ENCODE measurements around the gene ATF6B. TPM values are rescaled to one million over a fixed set of nuclear protein-coding genes. Genes with fewer than 3 reads are reported as not detected.
"Not testable (repeated sequence)": the region's sequence is repeated elsewhere in the genome, so short reads cannot be mapped to it uniquely, and the experiment has no call there.

ATF6B gene
- polyA plus RNA-seq, 3 donors, result 36.8 to 53.4 (median 38.2) TPM

DNA sequence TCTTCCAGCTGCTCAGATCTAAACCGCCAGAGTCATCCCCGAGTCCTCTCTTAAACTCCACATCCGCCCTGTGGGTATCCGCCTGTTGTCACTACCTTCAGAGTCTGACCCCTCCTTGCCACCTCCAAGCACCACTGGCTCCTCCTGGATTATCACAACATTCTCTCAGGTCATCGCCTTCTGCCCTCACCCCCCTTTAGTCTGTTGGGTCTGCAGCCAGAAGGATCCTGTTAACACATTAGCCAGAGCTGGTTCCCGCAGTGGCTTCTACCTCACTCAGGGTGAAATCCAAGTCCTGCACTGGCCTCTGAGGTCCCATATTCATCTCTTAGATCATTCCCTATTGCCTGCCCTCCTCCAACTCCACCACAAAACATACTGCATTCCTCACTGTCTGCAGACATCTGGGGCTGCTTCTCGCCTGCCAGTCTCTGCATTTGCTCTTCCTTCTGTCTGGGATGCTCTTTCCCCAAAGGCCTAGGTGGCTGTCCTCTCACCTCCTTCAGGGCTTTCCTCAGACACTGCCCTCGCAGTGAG lies 53.0 kb downstream of the ATF6B start:
- 83 to 91% (median 84%) methylated on average over 8 of the region's 8 CpGs for WGBS, 3 donors

DNA sequence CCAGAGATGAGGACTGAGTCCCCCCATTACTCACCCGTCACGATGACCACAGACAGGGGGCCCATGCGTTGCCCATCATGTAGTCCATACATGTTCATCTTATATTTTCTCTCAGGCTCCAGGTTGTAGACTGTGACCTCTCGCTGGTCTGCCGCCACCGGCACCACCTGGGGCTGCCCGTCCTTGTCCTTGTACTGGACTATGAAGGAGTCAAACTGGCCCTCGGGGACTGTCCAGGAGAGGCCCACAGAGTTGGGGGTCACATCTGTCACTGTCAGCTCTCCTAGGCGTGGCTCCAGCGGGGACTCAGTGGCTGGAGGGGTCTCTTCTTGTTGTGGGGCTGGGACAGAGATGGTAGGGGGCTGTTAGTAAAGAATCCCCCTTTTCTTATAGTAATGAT lies 54.4 kb downstream of the ATF6B start:
- no peak overlapping the region for H3K27ac ChIP-seq (ENCODE audit: low read depth, low read length)
- WGBS, 3 donors, result 84 to 93% (median 87%) methylated on average over 7 to 10 of the region's 10 CpGs

More for the DNA sequence above, 53.0 kb downstream of the ATF6B start:
- no peak overlapping the region for H3K27ac ChIP-seq (ENCODE audit: low read depth, low read length)

DNA sequence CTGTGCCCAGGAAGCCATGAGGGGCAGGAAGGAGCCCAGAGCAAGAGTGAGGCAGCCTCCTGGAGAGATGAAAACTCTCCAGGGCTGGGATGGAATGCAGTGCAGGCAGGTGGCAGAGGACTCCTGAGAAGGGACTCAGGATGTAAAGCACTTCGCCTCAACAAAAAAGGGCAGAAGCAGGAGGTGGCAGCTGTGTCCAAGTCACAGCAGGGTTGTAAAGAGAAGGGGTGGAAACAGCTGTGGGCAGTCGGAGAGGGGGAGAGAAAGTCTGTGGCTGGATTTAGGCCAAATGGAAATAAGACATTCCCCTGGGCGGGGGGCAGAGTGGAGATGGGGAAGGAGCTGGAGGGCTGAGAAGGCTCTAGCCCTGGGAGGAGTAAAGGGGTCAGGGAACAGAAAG lies 54.9 kb downstream of the ATF6B start:
- no peak overlapping the region for H3K27ac ChIP-seq (ENCODE audit: low read depth, low read length)
- 66 to 78% (median 76%) methylated on average over 3 of the region's 3 CpGs for WGBS, 3 donors

DNA sequence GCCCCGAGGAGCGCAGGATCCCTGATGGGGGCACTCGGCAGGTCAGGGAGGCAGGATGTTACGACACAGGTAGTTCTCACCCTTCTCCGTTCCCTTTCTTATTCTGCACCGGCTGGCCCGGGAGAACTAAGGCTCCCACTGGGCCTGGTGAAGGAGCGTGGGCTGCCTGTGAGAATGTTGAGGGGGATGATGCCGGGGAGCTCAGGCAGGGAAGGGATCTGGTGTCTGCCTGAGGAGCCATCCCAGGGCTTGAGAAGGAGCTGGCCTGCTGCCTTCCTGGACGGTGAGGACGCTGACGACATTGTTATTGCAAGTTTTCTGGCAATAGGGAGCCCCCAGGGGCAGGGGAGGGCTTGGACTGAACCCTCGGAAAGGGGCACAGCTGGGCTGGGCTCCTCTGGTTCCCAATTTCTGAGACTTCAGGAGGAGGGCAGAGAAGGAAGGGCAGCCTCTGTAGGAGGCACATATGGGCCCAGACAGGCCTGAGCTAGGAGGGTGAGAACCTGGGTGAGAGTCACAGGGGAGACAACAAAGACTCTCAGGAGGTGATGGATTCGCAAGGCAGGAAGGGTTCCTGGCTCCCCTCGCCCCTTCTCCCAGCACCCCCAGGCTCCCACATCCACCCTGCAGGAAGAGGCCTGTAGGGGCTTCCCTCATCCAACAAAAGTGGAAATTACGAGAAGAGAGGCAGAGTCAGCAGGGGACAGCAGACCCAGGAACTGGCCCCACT lies 57.1 kb downstream of the ATF6B start:
- no peak overlapping the region for H3K27ac ChIP-seq (ENCODE audit: low read depth, low read length)
- 56 to 62% (median 58%) methylated on average over 16 of the region's 16 CpGs for WGBS, 3 donors

DNA sequence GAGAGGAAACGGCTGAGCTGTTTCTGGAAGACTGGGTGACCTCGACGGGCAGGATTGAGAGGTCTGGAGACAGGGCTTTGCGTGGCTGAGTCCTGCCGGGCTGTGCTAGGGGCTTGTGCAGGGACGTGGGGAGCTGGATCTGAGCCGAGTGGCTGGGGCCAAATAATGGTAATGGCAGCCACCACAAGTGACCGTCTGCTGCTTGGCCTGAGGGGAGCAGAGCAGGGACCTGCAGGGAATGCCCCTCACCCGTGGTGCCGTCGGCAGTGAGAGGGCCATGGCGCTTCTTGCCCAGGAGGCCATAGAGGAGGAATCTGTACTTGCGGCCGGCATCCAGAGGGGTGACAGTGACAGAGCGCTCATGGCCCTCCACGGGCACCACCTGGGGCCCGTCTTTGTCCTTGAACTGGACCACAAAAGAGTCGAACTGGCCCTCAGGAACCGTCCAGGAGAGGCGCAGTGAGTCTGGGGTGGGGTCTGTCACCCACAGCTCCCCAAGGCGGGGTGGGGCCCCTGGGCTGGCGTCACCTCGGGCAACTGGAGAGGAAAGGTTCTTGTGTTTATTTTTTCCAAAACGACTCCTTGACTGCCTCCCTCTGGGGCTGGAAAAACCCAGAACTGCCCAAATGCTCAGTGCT lies 58.0 kb downstream of the ATF6B start:
- no peak overlapping the region for H3K27ac ChIP-seq (ENCODE audit: low read depth, low read length)
- WGBS, 3 donors, result 75 to 78% (median 76%) methylated on average over 24 of the region's 24 CpGs

DNA sequence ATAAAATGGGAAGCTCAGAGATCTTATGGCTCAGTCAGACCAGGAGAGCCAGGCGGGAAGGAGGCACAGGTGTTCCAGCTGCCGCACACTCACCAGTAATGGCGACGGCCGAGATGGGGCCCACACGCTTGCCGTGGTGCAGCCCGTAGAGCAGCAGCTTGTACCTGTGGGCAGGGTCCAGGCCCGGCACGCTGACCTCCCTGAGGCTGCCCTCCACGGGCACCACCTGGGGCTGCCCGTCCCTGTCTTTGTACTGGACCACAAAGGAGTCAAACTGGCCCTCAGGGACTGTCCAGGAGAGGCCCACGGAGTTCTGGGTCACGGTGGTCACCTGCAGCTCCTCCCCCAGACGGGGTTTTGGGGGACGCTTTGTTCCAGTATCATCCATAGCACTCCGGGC lies 58.6 kb downstream of the ATF6B start:
- no peak overlapping the region for H3K27ac ChIP-seq (ENCODE audit: low read depth, low read length)
- WGBS, 3 donors, result 83 to 94% (median 93%) methylated on average over 17 of the region's 17 CpGs

DNA sequence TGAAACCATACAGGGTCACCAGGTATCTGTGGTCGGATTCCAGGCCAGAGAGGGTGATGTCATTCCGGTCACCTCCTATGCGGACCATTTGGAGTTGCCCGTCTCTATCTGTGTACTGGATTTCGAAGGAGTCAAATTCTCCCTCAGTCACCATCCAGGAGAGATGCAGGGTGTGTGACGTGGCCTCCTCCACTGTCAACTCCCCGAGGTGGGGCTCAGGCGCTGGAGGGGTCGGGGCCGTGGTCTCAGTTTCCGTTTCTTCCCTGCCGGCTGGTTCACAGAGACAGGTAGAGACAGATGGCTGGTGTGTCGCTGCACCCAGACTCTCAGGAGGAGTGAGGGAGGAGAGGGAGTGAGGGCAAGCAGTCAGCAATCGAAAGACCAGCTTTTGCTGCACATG lies 59.2 kb downstream of the ATF6B start:
- 87 to 91% (median 90%) methylated on average over 14 of the region's 14 CpGs for WGBS, 3 donors
- H3K27ac ChIP-seq (ENCODE audit: low read depth, low read length), result no peak overlapping the region

DNA sequence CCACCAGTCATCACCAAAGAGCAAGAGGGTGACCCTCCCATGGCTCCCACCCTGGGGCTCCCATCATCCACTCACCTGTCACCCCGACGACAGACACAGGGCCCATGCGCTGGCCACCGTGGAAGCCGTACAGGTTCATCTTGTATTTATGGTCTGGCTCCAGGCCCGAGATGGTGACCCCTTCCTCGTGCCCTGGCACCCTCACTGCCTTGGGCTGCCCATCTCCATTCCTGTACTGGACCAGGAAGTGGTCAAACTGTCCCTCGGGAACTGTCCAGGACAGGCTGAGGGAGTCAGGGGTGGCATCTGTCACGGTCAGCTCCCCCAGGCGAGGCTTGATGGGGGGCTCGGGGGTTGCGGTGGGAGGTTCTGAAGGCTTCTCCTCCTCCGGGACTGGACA lies 59.7 kb downstream of the ATF6B start:
- WGBS, 3 donors, result 89 to 93% (median 91%) methylated on average over 13 of the region's 13 CpGs
- not testable (repeated sequence) for H3K27ac ChIP-seq (ENCODE audit: low read depth, low read length)

DNA sequence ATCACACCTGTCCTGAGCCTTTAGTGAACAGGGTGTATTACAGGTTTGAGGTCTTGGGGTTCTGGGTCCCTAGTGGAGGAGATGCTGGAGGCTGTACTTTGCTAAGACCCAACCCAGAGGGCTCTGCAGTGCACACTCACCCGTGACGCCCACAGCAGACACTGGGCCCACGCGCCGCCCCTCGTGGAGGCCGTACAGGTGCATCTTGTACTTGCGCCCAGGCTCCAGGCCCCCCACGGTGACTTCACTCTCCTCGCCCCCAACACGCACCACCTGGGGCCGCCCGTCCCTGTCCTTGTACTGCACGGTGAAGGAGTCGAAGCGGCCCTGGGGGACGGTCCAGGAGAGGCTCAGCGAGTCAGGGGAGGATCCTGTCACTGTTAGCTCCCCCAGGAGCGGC lies 60.5 kb downstream of the ATF6B start:
- WGBS, 3 donors, result 87 to 93% (median 88%) methylated on average over 16 to 19 of the region's 19 CpGs
- not testable (repeated sequence) for H3K27ac ChIP-seq (ENCODE audit: low read depth, low read length)

Other genes with a start within 250 kb of the ATF6B start
- gene SLC44A4, start 249.2 kb downstream of the ATF6B start, polyA plus RNA-seq, result 1 to 10 TPM; 1.3 to 8.1 (median 6.2) TPM
- 10 to 100 TPM; 20.1 to 35.8 (median 23.0) TPM for gene EHMT2, start 230.5 kb downstream of the ATF6B start, polyA plus RNA-seq
- 1 to 10 TPM; 1.7 to 5.2 (median 2.2) TPM for gene ZBTB12, start 226.2 kb downstream of the ATF6B start, polyA plus RNA-seq
- 10 to 100 TPM in 2 of 3 donors, 1 to 10 TPM in 1; 1.6 to 20.4 (median 18.2) TPM for gene C2, start 200.5 kb downstream of the ATF6B start, polyA plus RNA-seq
- gene CFB, start 182.2 kb downstream of the ATF6B start, polyA plus RNA-seq, result 100 to 1,000 TPM in 1 of 3 donors, 10 to 100 TPM in 2; 23.8 to 211 (median 49.8) TPM
- 10 to 100 TPM; 38.8 to 60.8 (median 53.2) TPM for gene NELFE, start 169.3 kb downstream of the ATF6B start, polyA plus RNA-seq
- gene SKIC2, start 169.1 kb downstream of the ATF6B start, polyA plus RNA-seq, result 10 to 100 TPM; 28.7 to 62.6 (median 59.6) TPM
- gene DXO, start 156.1 kb downstream of the ATF6B start, polyA plus RNA-seq, result 10 to 100 TPM; 10.4 to 20.8 (median 15.8) TPM
- gene C4A, start 146.2 kb downstream of the ATF6B start, polyA plus RNA-seq, result 100 to 1,000 TPM in 2 of 3 donors, 10 to 100 TPM in 1; 20.8 to 180 (median 112) TPM
- 100 to 1,000 TPM in 1 of 3 donors, 10 to 100 TPM in 2; 22.4 to 207 (median 93.8) TPM for gene C4B, start 113.5 kb downstream of the ATF6B start, polyA plus RNA-seq
- 1 to 10 TPM in 2 of 3 donors, under 1 TPM in 1; 0.71 to 2.1 (median 1.4) TPM for gene CYP21A2, start 89.8 kb downstream of the ATF6B start, polyA plus RNA-seq
- 10 to 100 TPM in 2 of 3 donors, 1 to 10 TPM in 1; 5.3 to 65.0 (median 47.4) TPM for gene TNXB, start 18.9 kb downstream of the ATF6B start, polyA plus RNA-seq
- 1 to 10 TPM; 3.3 to 5.0 (median 4.3) TPM for gene FKBPL, start 2.0 kb upstream of the ATF6B start, polyA plus RNA-seq
- 1 to 10 TPM in 2 of 3 donors, under 1 TPM in 1; 0.70 to 5.6 (median 1.4) TPM for gene PRRT1, start 23.7 kb upstream of the ATF6B start, polyA plus RNA-seq
- 10 to 100 TPM in 2 of 3 donors, 1 to 10 TPM in 1; 6.3 to 18.5 (median 13.2) TPM for gene PPT2, start 25.9 kb upstream of the ATF6B start, polyA plus RNA-seq
- 10 to 100 TPM in 2 of 3 donors, 1 to 10 TPM in 1; 5.3 to 49.7 (median 12.4) TPM for gene EGFL8, start 36.3 kb upstream of the ATF6B start, polyA plus RNA-seq
- gene AGPAT1, start 47.8 kb upstream of the ATF6B start, polyA plus RNA-seq, result 10 to 100 TPM; 19.9 to 56.3 (median 43.1) TPM
- 10 to 100 TPM; 37.7 to 82.3 (median 49.6) TPM for gene RNF5, start 50.2 kb upstream of the ATF6B start, polyA plus RNA-seq
- 1 to 10 TPM; 2.6 to 3.3 (median 3.1) TPM for gene AGER, start 56.0 kb upstream of the ATF6B start, polyA plus RNA-seq
- gene PBX2, start 62.0 kb upstream of the ATF6B start, polyA plus RNA-seq, result 10 to 100 TPM; 19.0 to 60.2 (median 33.5) TPM
- 10 to 100 TPM in 2 of 3 donors, 1 to 10 TPM in 1; 3.9 to 71.0 (median 27.7) TPM for gene GPSM3, start 64.4 kb upstream of the ATF6B start, polyA plus RNA-seq
- 100 to 1,000 TPM in 1 of 3 donors, 10 to 100 TPM in 2; 11.7 to 171 (median 44.5) TPM for gene NOTCH4, start 95.8 kb upstream of the ATF6B start, polyA plus RNA-seq
- gene TSBP1, start 243.7 kb upstream of the ATF6B start, polyA plus RNA-seq, result not detected